H9 (cell line): ENCODE results near the gene SPC24. TPM values are rescaled to one million over a fixed set of nuclear protein-coding genes. Genes with fewer than 3 reads are reported as not detected.
A peak's percentile ranks its signal among the peaks of the same experiment; 100 is the strongest.
"Not testable (repeated sequence)": the region's sequence is repeated elsewhere in the genome, so short reads cannot be mapped to it uniquely, and the experiment has no call there.

Experiments
- DNase-seq: peaks from one replicate; pipeline ENCODE4 v3.0.0-alpha.2; 2017
- H2AFZ ChIP-seq: one replicate; pipeline ENCODE4 v1.6.1; 2013; ENCODE audit warnings: mild to moderate bottlenecking, low read length, control low read depth, moderate library complexity
- H2AK5ac ChIP-seq: 2 replicates; pipeline ENCODE4 v1.6.1; 2013; ENCODE audit warnings: low read length, control low read depth, mixed read lengths; ENCODE audit not compliant: insufficient read length
- H2BK120ac ChIP-seq: one replicate; pipeline ENCODE4 v1.6.1; 2013; ENCODE audit warnings: low read depth, mild to moderate bottlenecking, low read length, control low read depth, inconsistent platforms; ENCODE audit not compliant: poor library complexity, severe bottlenecking
- H2BK12ac ChIP-seq: 2 replicates; pipeline ENCODE4 v1.6.1; 2013; ENCODE audit warnings: low read length, control low read depth, mixed read lengths, low read depth; ENCODE audit not compliant: insufficient read length
- H2BK15ac ChIP-seq: 2 replicates; pipeline ENCODE4 v1.6.1; 2013; ENCODE audit warnings: low read depth, low read length, control low read depth
- H2BK20ac ChIP-seq: one replicate; pipeline ENCODE4 v1.6.1; 2013; ENCODE audit warnings: low read depth, mild to moderate bottlenecking, low read length, control low read depth, inconsistent platforms; ENCODE audit not compliant: poor library complexity, severe bottlenecking
- H2BK5ac ChIP-seq: 2 replicates; pipeline ENCODE4 v1.6.1; 2013; ENCODE audit warnings: low read length, control low read depth, mixed read lengths; ENCODE audit not compliant: insufficient read length
- H3K14ac ChIP-seq: 2 replicates; pipeline ENCODE4 v1.6.1; 2013; ENCODE audit warnings: low read length, control low read depth; ENCODE audit not compliant: insufficient read depth
- H3K18ac ChIP-seq: 2 replicates; pipeline ENCODE4 v1.6.1; 2013; ENCODE audit warnings: low read depth, mild to moderate bottlenecking, mixed read lengths, low read length, control low read depth; ENCODE audit not compliant: insufficient read length
- H3K23ac ChIP-seq: 2 replicates; pipeline ENCODE4 v1.6.1; 2013; ENCODE audit warnings: low read length, control low read depth, mixed read lengths, low read depth; ENCODE audit not compliant: insufficient read length
- H3K23me2 ChIP-seq: 2 replicates; pipeline ENCODE4 v1.6.1; 2013; ENCODE audit warnings: low read depth, mild to moderate bottlenecking, mixed read lengths, low read length, control low read depth; ENCODE audit not compliant: insufficient read length, poor library complexity, severe bottlenecking
- H3K27ac ChIP-seq: 2 replicates; pipeline ENCODE4 v1.5.1; 2013; ENCODE audit warnings: low read length, control low read depth, mixed read lengths, low read depth; ENCODE audit not compliant: insufficient read length
- H3K27me3 ChIP-seq: 2 replicates; pipeline ENCODE4 v1.6.1; 2013; ENCODE audit warnings: low read length, control low read depth, inconsistent platforms; ENCODE audit not compliant: insufficient read depth
- H3K4ac ChIP-seq: 2 replicates; pipeline ENCODE4 v1.6.1; 2013; ENCODE audit warnings: low read depth, mild to moderate bottlenecking, control low read depth, inconsistent platforms, low read length, moderate library complexity
- H3K4me1 ChIP-seq: 2 replicates; pipeline ENCODE4 v1.6.1; 2013; ENCODE audit warnings: low read length, control low read depth, inconsistent platforms; ENCODE audit not compliant: insufficient read depth
- H3K4me2 ChIP-seq: 2 replicates; pipeline ENCODE4 v1.6.1; 2013; ENCODE audit warnings: low read length, control low read depth, mixed read lengths; ENCODE audit not compliant: insufficient read length, insufficient read depth
- H3K56ac ChIP-seq: 2 replicates; pipeline ENCODE4 v1.6.1; 2013; ENCODE audit warnings: low read depth, mild to moderate bottlenecking, mixed read lengths, low read length, control low read depth; ENCODE audit not compliant: insufficient read length
- H3K79me1 ChIP-seq: 2 replicates; pipeline ENCODE4 v1.6.1; 2013; ENCODE audit warnings: low read depth, mild to moderate bottlenecking, moderate library complexity, low read length, control low read depth, inconsistent platforms; ENCODE audit not compliant: insufficient read depth, poor library complexity, severe bottlenecking
- H3K79me2 ChIP-seq: 2 replicates; pipeline ENCODE4 v1.6.1; 2013; ENCODE audit warnings: low read length, control low read depth, inconsistent platforms; ENCODE audit not compliant: insufficient read depth
- H3K9ac ChIP-seq: 2 replicates; pipeline ENCODE4 v1.6.1; 2013; ENCODE audit warnings: low read length, control low read depth, mixed read lengths; ENCODE audit not compliant: insufficient read length; ENCODE audit errors: extremely low read depth
- H3K9me3 ChIP-seq: one replicate; pipeline ENCODE4 v1.6.1; 2013; ENCODE audit warnings: low read depth, low read length, inconsistent platforms; ENCODE audit not compliant: control insufficient read depth
- H3T11ph ChIP-seq: one replicate; pipeline ENCODE4 v1.6.1; 2013; ENCODE audit warnings: mild to moderate bottlenecking, low read length, control low read depth, inconsistent platforms
- H4K20me1 ChIP-seq: one replicate; pipeline ENCODE4 v1.6.1; 2013; ENCODE audit not compliant: control insufficient read depth, insufficient read length, insufficient read depth
- H4K5ac ChIP-seq: 2 replicates; pipeline ENCODE4 v1.6.1; 2013; ENCODE audit warnings: low read depth, mild to moderate bottlenecking, mixed read lengths, low read length, control low read depth; ENCODE audit not compliant: insufficient read length
- H4K8ac ChIP-seq: replicated peaks from 2 replicates; pipeline ENCODE4 v1.6.1; 2013; ENCODE audit warnings: low read length, control low read depth, mixed read lengths, low read depth; ENCODE audit not compliant: insufficient read length
- H4K91ac ChIP-seq: 2 replicates; pipeline ENCODE4 v1.6.1; 2013; ENCODE audit warnings: low read depth, mild to moderate bottlenecking, moderate library complexity, mixed read lengths, low read length, control low read depth; ENCODE audit not compliant: insufficient read length
- H3K27ac Mint-ChIP-seq, 3 experiments: 2 replicates in 2 of 3; 3 replicates in 1 of 3; pipeline ENCODE4 v1.8.0; 2020 to 2021; ENCODE audit warnings: mixed read lengths in 3 of 3, mild to moderate bottlenecking in 1 of 3, moderate library complexity in 1 of 3
- H3K27me3 Mint-ChIP-seq: 2 replicates; pipeline ENCODE4 v1.8.0; 2021; ENCODE audit warnings: low read depth, mild to moderate bottlenecking, moderate library complexity, mixed read lengths
- H3K36me3 Mint-ChIP-seq, 3 experiments: 2 replicates in 2 of 3; 3 replicates in 1 of 3; pipeline ENCODE4 v1.8.0; 2020 to 2021; ENCODE audit warnings: low read depth in 3 of 3, mixed read lengths in 3 of 3; ENCODE audit not compliant: insufficient read depth in 1 of 3
- H3K4me1 Mint-ChIP-seq, 2 experiments: 2 replicates each; pipeline ENCODE4 v1.8.0; 2020; ENCODE audit warnings: mixed read lengths in 2 of 2
- H3K4me3 Mint-ChIP-seq, 2 experiments: 2 replicates in 1 of 2; 3 replicates in 1 of 2; pipeline ENCODE4 v1.8.0; 2020 to 2021; ENCODE audit warnings: mild to moderate bottlenecking in 2 of 2, mixed read lengths in 2 of 2, moderate library complexity in 1 of 2
- H3K9me3 Mint-ChIP-seq, 2 experiments: 2 replicates in 1 of 2; 3 replicates in 1 of 2; pipeline ENCODE4 v1.8.0; 2020; ENCODE audit warnings: mild to moderate bottlenecking in 2 of 2, mixed read lengths in 2 of 2, moderate library complexity in 1 of 2
- CTCF ChIP-seq: fragments of 200-600 bp; sonication (generic); conservative IDR thresholded peaks from 3 replicates; pipeline ENCODE4 v1.8.0; 2021; ENCODE audit warnings: antibody characterized with exemption, mild to moderate bottlenecking
- WGBS: extraction: QIAGEN DNeasy Blood & Tissue Kit; methylation state at CpG from one replicate; pipeline ENCODE4 v1.1.7; 2013; ENCODE audit warnings: missing lambda C conversion rate, low lambda C conversion rate, mixed read lengths; ENCODE audit not compliant: insufficient read length; ENCODE audit errors: extremely low coverage; 5-methylcytosine and 5-hydroxymethylcytosine counted together
- total RNA-seq: library from RNA; stranded (reverse); gene quantifications from 2 replicates; pipeline ENCODE4 v1.2.1, GENCODE V29; 2021

SPC24 gene
- total RNA-seq, 1 experiment from 2014 or later: 51.5 TPM

- Histone ChIP-seq H3K79me2 (no peaks in the 10 kb centered on the region), H3K14ac (no peak overlapping the region), H3T11ph (no peak overlapping the region), H4K8ac (no peak overlapping the region), H3K27me3 (no peaks in the 10 kb centered on the region), H2AFZ (no peak overlapping the region), H4K5ac (no peak overlapping the region), H3K9ac (no peak overlapping the region), H2BK5ac (no peak overlapping the region), H2AK5ac (no peak overlapping the region), H4K20me1 (no peaks in the 10 kb centered on the region), H2BK15ac (no peak overlapping the region), H3K4ac (no peak overlapping the region), H2BK20ac (no peak overlapping the region), H4K91ac (no peak overlapping the region), H3K4me1 (no peaks in the 10 kb centered on the region), H2BK120ac (no peak overlapping the region), H3K4me2 (no peak overlapping the region), H3K56ac (no peak overlapping the region), H2BK12ac (no peak overlapping the region), H3K27ac (no peak overlapping the region), H3K79me1 (no peaks in the 10 kb centered on the region), H3K23ac (no peak overlapping the region), H3K9me3 (no peaks in the 10 kb centered on the region), H3K18ac (no peak overlapping the region), H3K23me2 (no peaks in the 10 kb centered on the region)
- no CpG with 5 or more reads among the region's 11 CpGs for WGBS
- Mint-ChIP-seq H3K4me3 (no peak overlapping the region), H3K36me3 (peaks cover 8 to 31% (median 26%) of the 10 kb centered on the region in 3 experiments), H3K27me3 (no peaks in the 10 kb centered on the region), H3K27ac (peak overlapping the region in 2 of 3 experiments; percentile 31 to 46; a peak in 3 of 7 replicates), H3K9me3 (no peaks in the 10 kb centered on the region), H3K4me1 (no peaks in the 10 kb centered on the region)
- no peak for DNase-seq
- no peak for TF ChIP-seq CTCF
Observed at GRCh38 chr19:11164296-11164695, 8.7 kb upstream of the SPC24 start.

GRCh38 chr19:11160440-11160768 lies 4.8 kb upstream of the SPC24 start:
- H3K36me3 Mint-ChIP-seq, H3K4me3 Mint-ChIP-seq, H3K27ac Mint-ChIP-seq: not testable (repeated sequence)

More at GRCh38 chr19:11160440-11160768, 4.8 kb upstream of the SPC24 start:
- not testable (repeated sequence) for H2AFZ ChIP-seq, H3K79me1 ChIP-seq, H2BK120ac ChIP-seq, H3K27me3 Mint-ChIP-seq, DNase-seq, H3K14ac ChIP-seq, H3K18ac ChIP-seq, H2BK20ac ChIP-seq, H3K27ac ChIP-seq, H3K4ac ChIP-seq, H2AK5ac ChIP-seq, H3K56ac ChIP-seq, H2BK12ac ChIP-seq, H3T11ph ChIP-seq, H3K9me3 Mint-ChIP-seq, H2BK5ac ChIP-seq, H3K4me2 ChIP-seq, H3K4me1 ChIP-seq, H3K9ac ChIP-seq, H3K4me1 Mint-ChIP-seq, H3K23ac ChIP-seq, H4K5ac ChIP-seq, H3K27me3 ChIP-seq, H4K20me1 ChIP-seq, H3K9me3 ChIP-seq, H3K79me2 ChIP-seq, H2BK15ac ChIP-seq, H4K91ac ChIP-seq, H4K8ac ChIP-seq, H3K23me2 ChIP-seq
- no CpG with 5 or more reads among the region's 2 CpGs for WGBS
